Stimulated activated CD8-positive, alpha-beta memory T cell treated with anti-CD3 and anti-CD28 coated beads, Interleukin-15, amount 100 ng/mL, for 48 hours (primary cell): ENCODE data around the gene ODF2.
"Not testable (repeated sequence)": the region's sequence is repeated elsewhere in the genome, so short reads cannot be mapped to it uniquely, and the experiment has no call there.

Source experiments
- DNase-seq, 2 donors: peaks; one replicate each; pipeline ENCODE4 v3.0.0-alpha.2; 2020; ENCODE audit warnings: low read depth in 2 of 2

Gene ODF2

GRCh38 chr9:128455849-128456612, at the start of gene ODF2:
Gene ODF2, plus strand, starts transcription at chr9:128456006. Its CDS starts 86 bp downstream, at chr9:128456092.
- peak; percentile 97 to 99 for DNase-seq

- no peak for DNase-seq
Measured at GRCh38 chr9:128406848-128407391, 48.9 kb upstream of the ODF2 start.

- DNase-seq = no peak
Measured at GRCh38 chr9:128408963-128409431, 46.8 kb upstream of the ODF2 start.

- no peak for DNase-seq
Measured at GRCh38 chr9:128409450-128409849, 46.4 kb upstream of the ODF2 start.

GRCh38 chr9:128409978-128410377, 45.8 kb upstream of the ODF2 start:
- no peak for DNase-seq

- no peak for DNase-seq
Measured at GRCh38 chr9:128411364-128412119, 44.3 kb upstream of the ODF2 start.

- DNase-seq = peak; percentile 23 to 25
Measured at GRCh38 chr9:128412120-128412790, 43.6 kb upstream of the ODF2 start.

- not testable (repeated sequence) for DNase-seq
Measured at GRCh38 chr9:128413728-128414127, 42.1 kb upstream of the ODF2 start.

GRCh38 chr9:128414461-128414860, 41.3 kb upstream of the ODF2 start:
- DNase-seq = no peak

GRCh38 chr9:128415281-128415680, 40.5 kb upstream of the ODF2 start:
- no peak for DNase-seq

- no peak for DNase-seq
Measured at GRCh38 chr9:128416014-128416413, 39.8 kb upstream of the ODF2 start.

GRCh38 chr9:128416432-128417019, 39.3 kb upstream of the ODF2 start:
- no peak for DNase-seq

GRCh38 chr9:128419061-128419925, 36.5 kb upstream of the ODF2 start:
- no peak for DNase-seq

- peak; percentile 63 to 66 for DNase-seq
Measured at GRCh38 chr9:128420060-128420650, 35.7 kb upstream of the ODF2 start.

- peak; percentile 26 to 43 for DNase-seq
Measured at GRCh38 chr9:128420651-128421481, 34.9 kb upstream of the ODF2 start, which contains the start of gene CERCAM. Gene CERCAM, plus strand, starts transcription at chr9:128420857. Its CDS starts 21 bp downstream, at chr9:128420878.

GRCh38 chr9:128421482-128421996, 34.3 kb upstream of the ODF2 start:
- DNase-seq = peak in 1 of 2 donors; percentile 5

- DNase-seq = not testable (repeated sequence)
Measured at GRCh38 chr9:128422022-128422782, 33.6 kb upstream of the ODF2 start.

- DNase-seq = no peak
Measured at GRCh38 chr9:128422783-128423150, 33.0 kb upstream of the ODF2 start.
